IMR-90 (cell line): ENCODE measurements around the gene INKA1. TPM values are rescaled to one million over a fixed set of nuclear protein-coding genes. Genes with fewer than 3 reads are reported as not detected.

Experiments used
- ATAC-seq: fragments of 200-7000 bp; cut with Tn5 transposase; 2 replicates; pipeline ENCODE4 v1.9.1; 2020; ENCODE audit warnings: low read depth, mild to moderate bottlenecking, moderate library complexity
- BruUV-seq: library from RNA; stranded (reverse); fragments of 400-500 nt; replicated peaks from 2 replicates; lab custom pipeline; 2021; lab: Mats Ljungman, UMichigan
- CTCF ChIA-PET: fragments of 300-600 bp; formaldehyde crosslinking; extraction: SDS; loops from one replicate; lab custom pipeline; 2021; ENCODE audit warnings: antibody characterized with exemption; lab: Yijun Ruan, JAX
- POLR2A ChIA-PET: fragments of 300-600 bp; sonication (Branson Sonifier 250); formaldehyde crosslinking; loops from one replicate; lab custom pipeline; 2022; ENCODE audit warnings: antibody characterized with exemption; ENCODE audit not compliant: unreplicated experiment; lab: Charles Lee
- DNase-seq: peaks from one replicate; pipeline ENCODE4 v3.0.0; 2013
- H2AFZ ChIP-seq: replicated peaks from 2 replicates; pipeline ENCODE3; 2013; ENCODE audit warnings: low read length, mild to moderate bottlenecking; ENCODE audit not compliant: poor library complexity
- H2AK5ac ChIP-seq: 2 replicates; pipeline ENCODE4 v1.6.1; 2013; ENCODE audit warnings: low read depth, low read length, inconsistent platforms
- H2AK9ac ChIP-seq: replicated peaks from 2 replicates; pipeline ENCODE3; 2013; ENCODE audit warnings: mild to moderate bottlenecking, low read depth, low read length, moderate library complexity; ENCODE audit not compliant: poor library complexity
- H2BK120ac ChIP-seq: 2 replicates; pipeline ENCODE4 v1.6.1; 2013; ENCODE audit warnings: low read depth, low read length, inconsistent platforms
- H2BK15ac ChIP-seq: 3 replicates; pipeline ENCODE4 v1.6.1; 2013; ENCODE audit warnings: low read depth, low read length, inconsistent platforms
- H2BK20ac ChIP-seq: 2 replicates; pipeline ENCODE4 v1.6.1; 2013; ENCODE audit warnings: low read depth, mild to moderate bottlenecking, inconsistent platforms, low read length, moderate library complexity
- H2BK5ac ChIP-seq: 2 replicates; pipeline ENCODE4 v1.6.1; 2013; ENCODE audit warnings: mild to moderate bottlenecking, low read depth, low read length, inconsistent platforms; ENCODE audit not compliant: poor library complexity, severe bottlenecking
- H3K14ac ChIP-seq: replicated peaks from 2 replicates; pipeline ENCODE4 v1.6.1; 2013; ENCODE audit warnings: low read depth, low read length, inconsistent platforms
- H3K18ac ChIP-seq: 2 replicates; pipeline ENCODE4 v1.6.1; 2013; ENCODE audit warnings: low read depth, low read length, control low read depth
- H3K23ac ChIP-seq: 2 replicates; pipeline ENCODE4 v1.6.1; 2013; ENCODE audit warnings: low read depth, low read length, inconsistent platforms
- H3K27ac ChIP-seq: 2 replicates; pipeline ENCODE4 v1.5.1; 2013; ENCODE audit warnings: mild to moderate bottlenecking, control low read depth, low read length; ENCODE audit not compliant: insufficient read depth
- H3K27me3 ChIP-seq: 2 replicates; pipeline ENCODE4 v1.6.1; 2013; ENCODE audit warnings: low read length; ENCODE audit not compliant: control insufficient read depth, insufficient read depth
- H3K36me3 ChIP-seq: 2 replicates; pipeline ENCODE4 v1.6.1; 2013; ENCODE audit warnings: low read length, mixed read lengths; ENCODE audit not compliant: control insufficient read depth, insufficient read depth
- H3K4ac ChIP-seq: 2 replicates; pipeline ENCODE4 v1.6.1; 2013; ENCODE audit warnings: low read depth, low read length, inconsistent platforms
- H3K4me1 ChIP-seq: 2 replicates; pipeline ENCODE4 v1.6.1; 2013; ENCODE audit warnings: low read length, mixed read lengths; ENCODE audit not compliant: control insufficient read depth, insufficient read depth
- H3K4me2 ChIP-seq: 2 replicates; pipeline ENCODE4 v1.6.1; 2013; ENCODE audit warnings: low read depth, mild to moderate bottlenecking, control low read depth, low read length, moderate library complexity
- H3K4me3 ChIP-seq: 2 replicates; pipeline ENCODE4 v1.5.1; 2013; ENCODE audit warnings: low read depth, mild to moderate bottlenecking, control low read depth, low read length, moderate library complexity; ENCODE audit not compliant: insufficient read depth
- H3K56ac ChIP-seq: 2 replicates; pipeline ENCODE4 v1.6.1; 2013; ENCODE audit warnings: low read length, inconsistent platforms; ENCODE audit not compliant: insufficient read depth; ENCODE audit errors: extremely low read depth
- H3K79me1 ChIP-seq, 2 experiments: 2 replicates each; pipeline ENCODE4 v1.6.1; 2013; ENCODE audit warnings: low read length in 2 of 2, inconsistent platforms in 1 of 2, low read depth in 1 of 2
- H3K9ac ChIP-seq: 2 replicates; pipeline ENCODE4 v1.6.1; 2013; ENCODE audit warnings: low read depth, low read length, control low read depth
- H3K9me1 ChIP-seq: 2 replicates; pipeline ENCODE4 v1.6.1; 2013; ENCODE audit warnings: low read length, inconsistent platforms; ENCODE audit not compliant: insufficient read depth
- H3K9me3 ChIP-seq: 2 replicates; pipeline ENCODE4 v1.6.1; 2013; ENCODE audit warnings: low read length; ENCODE audit not compliant: control insufficient read depth, insufficient read depth
- H4K20me1 ChIP-seq: 2 replicates; pipeline ENCODE4 v1.6.1; 2013; ENCODE audit warnings: low read length, inconsistent platforms; ENCODE audit not compliant: insufficient read depth
- H4K5ac ChIP-seq: 2 replicates; pipeline ENCODE4 v1.6.1; 2013; ENCODE audit warnings: mild to moderate bottlenecking, low read depth, low read length, control low read depth
- H4K8ac ChIP-seq, 2 experiments: 2 replicates each; pipeline ENCODE4 v1.6.1; 2013; ENCODE audit warnings: low read depth in 2 of 2, low read length in 2 of 2, control low read depth in 1 of 2, inconsistent platforms in 1 of 2
- H4K91ac ChIP-seq: 2 replicates; pipeline ENCODE4 v1.6.1; 2013; ENCODE audit warnings: low read depth, low read length, inconsistent platforms; ENCODE audit not compliant: insufficient read depth
- CHD1 ChIP-seq: IDR thresholded peaks from 2 replicates; pipeline ENCODE4 v1.6.1; 2012; ENCODE audit warnings: low read depth, low read length, improper control_type of control experiment
- CTCF ChIP-seq: conservative IDR thresholded peaks from 2 replicates; pipeline ENCODE4 v1.5.1; 2012; ENCODE audit warnings: mild to moderate bottlenecking, low read depth, low read length, improper control_type of control experiment
- FOS ChIP-seq: fragments of 150-350 bp; IDR thresholded peaks from 2 replicates; pipeline ENCODE4 v1.6.1; 2016; ENCODE audit warnings: low read depth, low read length
- MAFK ChIP-seq: IDR thresholded peaks from 2 replicates; pipeline ENCODE4 v1.6.1; 2012; ENCODE audit warnings: low read depth, low read length, improper control_type of control experiment
- NFE2L2 ChIP-seq: fragments of 150-350 bp; IDR thresholded peaks from 2 replicates; pipeline ENCODE4 v1.6.1; 2016; ENCODE audit warnings: low read depth, mild to moderate bottlenecking, low read length
- WGBS, 2 experiments: methylation state at CpG; one replicate each; pipeline versions ENCODE4 v1.1.5 to v1.1.7; 2013; ENCODE audit warnings: missing lambda C conversion rate in 2 of 2; ENCODE audit not compliant: insufficient read length in 1 of 2; ENCODE audit errors: extremely low coverage in 2 of 2; 5-methylcytosine and 5-hydroxymethylcytosine counted together
- dilution Hi-C: fragments of 300-500 bp; cut with HindIII; formaldehyde crosslinking; loops from one replicate; pipeline ENCODE4 v1.14.3; 2018; ENCODE audit warnings: low sequenced_read_pairs; ENCODE audit not compliant: unreplicated experiment
- in situ Hi-C: fragments of 300-500 bp; cut with MboI; formaldehyde crosslinking; loops from 3 replicates; pipeline ENCODE4 v1.14.3; 2019; ENCODE audit warnings: low sequenced_read_pairs, inconsistent platforms, mixed read lengths
- intact Hi-C: fragments of 100-400 bp; cut with micrococcal nuclease; formaldehyde crosslinking; loops from 2 replicates; pipeline ENCODE4 v1.10.0; 2022
- polyA plus RNA-seq, 3 experiments: library from polyadenylated mRNA; depleted of rRNA; stranded (reverse); fragments of >200 nt; gene quantifications; 2 replicates each; pipeline ENCODE4 v1.2.3, GENCODE V29; 2012; ENCODE audit warnings: low replicate concordance in 1 of 3
- total RNA-seq: library from RNA; depleted of rRNA; stranded (reverse); fragments of >200 nt; gene quantifications from 2 replicates; pipeline ENCODE4 v1.2.3, GENCODE V29; 2012

The INKA1 gene
- total and polyA plus RNA-seq, 2 of the 4 experiments (the other 2 are of a cell fraction): 2.3 to 4.5 TPM

- H2AK5ac ChIP-seq: no peak overlapping the region
- H3K27ac ChIP-seq: no peak overlapping the region
- no peaks in the 10 kb centered on the region for H4K20me1 ChIP-seq
- no peak overlapping the region for H3K4ac ChIP-seq
- ATAC-seq (no peak), DNase-seq (no peak)
- no peak overlapping the region for H3K4me3 ChIP-seq
- no peak overlapping the region for H3K9ac ChIP-seq
- H3K18ac ChIP-seq: no peak overlapping the region
- intact Hi-C loops (loop anchor here (5.0 kb wide), 1 partner anchor 65 kb away; no protein-coding TSS in a partner anchor), in situ Hi-C loops (loop anchor here (5.0 kb wide), 1 partner anchor 140 kb away; no protein-coding TSS in a partner anchor), dilution Hi-C loops (no loop called here)
- no peak overlapping the region for H3K56ac ChIP-seq
- H2BK5ac ChIP-seq: no peak overlapping the region
- no peak overlapping the region for H2BK20ac ChIP-seq
- no peaks in the 10 kb centered on the region; the same call in 1 of the 2 replicates for H3K4me1 ChIP-seq
- no peak overlapping the region for H2AFZ ChIP-seq
- WGBS, 2 experiments: 68% methylated on average over 2 of the region's 7 CpGs; no CpG with 5 or more reads in 1 of the 2 experiments
- H3K23ac ChIP-seq: no peak overlapping the region
- BruUV-seq: no TSS peak
- no peaks in the 10 kb centered on the region for H3K9me3 ChIP-seq
- H3K4me2 ChIP-seq: no peak overlapping the region
- no peaks in the 10 kb centered on the region for H3K27me3 ChIP-seq
- no peak overlapping the region for H4K8ac ChIP-seq
- TF ChIP-seq FOS (no peak), CHD1 (no peak), MAFK (no peak), NFE2L2 (no peak), CTCF (no peak)
- no peak overlapping the region for H4K91ac ChIP-seq
- no peak overlapping the region for H2BK15ac ChIP-seq
- no peak overlapping the region for H2AK9ac ChIP-seq
- ChIA-PET CTCF (interaction anchor here (1.1 to 4.4 kb wide), 3 partner anchors 8 to 254 kb away, joined by 3 to 33 read pairs (median 3); partner anchors contain the start of gene INKA1), POLR2A (no interaction called here)
- no peak overlapping the region for H2BK120ac ChIP-seq
- H3K36me3 ChIP-seq: peaks cover 3% of the 10 kb centered on the region
- H3K14ac ChIP-seq: no peak overlapping the region
- peaks cover 3% of the 10 kb centered on the region; the same call in 1 of the 2 replicates for H3K9me1 ChIP-seq
- H3K79me1 ChIP-seq: no peaks in the 10 kb centered on the region
- H4K5ac ChIP-seq: no peak overlapping the region
Observed at GRCh38 chr3:49841806-49842205, 38.7 kb downstream of the INKA1 start.
